Measurements from ENCODE around the gene RPAP2. TPM values are rescaled to one million over a fixed set of nuclear protein-coding genes. Genes with fewer than 3 reads are reported as not detected.

RPAP2 gene
- total RNA-seq, 1 experiment from 2014 or later: 28.1 TPM

GRCh38 chr1:92354259-92354658, 55.4 kb downstream of the RPAP2 start:
- Histone ChIP-seq H2AFZ (ENCODE audit: low read depth, low read length, poor library complexity, severe bottlenecking) (no peak overlapping the region), H3K27me3 (ENCODE audit: insufficient read depth, low read length) (no peaks in the 10 kb centered on the region), H3K27ac (ENCODE audit: low read depth, low read length) (no peak overlapping the region), H3K36me3 (ENCODE audit: control insufficient read depth in 1 of 2, insufficient read depth in 2 of 2, low read length in 2 of 2) (peaks cover 0 to 8% of the 10 kb centered on the region in 2 experiments; a peak in 1 of 4 replicates), H3K9me2 (ENCODE audit: insufficient read depth) (no peaks in the 10 kb centered on the region), H3K9ac (ENCODE audit: low read length) (no peak overlapping the region), H3K4me3 (replicated peaks in 1 of 2; ENCODE audit: low read depth in 1 of 2, low read length in 2 of 2) (no peak overlapping the region), H3K4me2 (ENCODE audit: low read length) (no peak overlapping the region), H3K79me2 (ENCODE audit: insufficient read depth, low read length) (no peaks in the 10 kb centered on the region), H3K4me1 (ENCODE audit: control insufficient read depth in 1 of 2, insufficient read depth in 2 of 2, low read length in 2 of 2) (peaks cover 0 to 13% of the 10 kb centered on the region in 2 experiments; a peak in 2 of 4 replicates), H3K9me3 (ENCODE audit: control insufficient read depth in 1 of 2, insufficient read depth in 1 of 2, low read depth in 1 of 2, low read length in 2 of 2) (no peaks in the 10 kb centered on the region; a peak in 1 of 4 replicates), H4K20me1 (ENCODE audit: insufficient read depth) (no peaks in the 10 kb centered on the region)
- CTCF ChIA-PET: no interaction called here
- POLR2A ChIA-PET: no interaction called here
- ATAC-seq (no peak), DNase-seq (ENCODE audit: low read depth, low spot score) (no peak)
- RAD21 ChIA-PET (ENCODE audit: low non-redundant PET in 1 of 2, low total read pairs in 2 of 2, uncharacterized antibody in 2 of 2, unreplicated experiment in 2 of 2): no interaction called here
- TF ChIP-seq ZBTB33 (IDR thresholded peaks at IDR 0.05; ENCODE audit: extremely low read depth, insufficient replicate concordance, low read length) (no peak), EZH2 (IDR thresholded peaks at IDR 0.05) (no peak), SIN3A (IDR thresholded peaks at IDR 0.05; ENCODE audit: low read depth) (no peak), MAX (IDR thresholded peaks at IDR 0.05) (no peak), ZNF274 (IDR thresholded peaks at IDR 0.05; ENCODE audit: low read depth, low read length) (no peak), JUND (IDR thresholded peaks at IDR 0.05) (no peak), ATF3 (IDR thresholded peaks at IDR 0.05) (no peak), RAD21 (IDR thresholded peaks at IDR 0.05; ENCODE audit: low read depth) (no peak), REST (IDR thresholded peaks at IDR 0.05; ENCODE audit: low read depth) (no peak), POLR2A (IDR thresholded peaks at IDR 0.05; ENCODE audit: borderline replicate concordance, extremely low read depth, insufficient read depth, insufficient read length) (no peak)
- intact Hi-C loops (cut with micrococcal nuclease): no loop called here
- BruUV-seq (replicated peaks): no TSS peak
